ENCODE results near the gene KDM4B. TPM values are rescaled to one million over a fixed set of nuclear protein-coding genes. Genes with fewer than 3 reads are reported as not detected.

The KDM4B gene
- total and polyA plus RNA-seq, 10 of the 15 experiments (the other 5 are each of a cell fraction or from before 2014, with no cell fraction given), result 0.47 to 49.6 (median 16.2) TPM

GRCh38 chr19:5016781-5017180 is 47.9 kb downstream of the KDM4B start:
- ChIA-PET SMC1A (ENCODE audit: uncharacterized antibody, unreplicated experiment) (no interaction called here), RAD21 (ENCODE audit: unreplicated experiment) (no interaction called here), POLR2A (no interaction called here), CTCF (interaction anchor here (1.2 to 1.4 kb wide), 2 partner anchors 11 to 16 kb away, joined by 3 to 4 read pairs; no protein-coding TSS in a partner anchor)
- Histone ChIP-seq H3K4me2 (ENCODE audit: control insufficient read depth, insufficient read depth) (no peak overlapping the region), H3K79me2 (ENCODE audit: control insufficient read depth, insufficient read depth, low read length) (peaks cover 5% of the 10 kb centered on the region), H4K20me1 (ENCODE audit: control insufficient read depth, insufficient read depth) (no peaks in the 10 kb centered on the region), H3K9ac (ENCODE audit: control insufficient read depth, insufficient read depth, low read length) (no peak overlapping the region), H3K36me3 (ENCODE audit: control insufficient read depth in 2 of 2, insufficient read depth in 2 of 2, low read length in 1 of 2) (peaks cover 10 to 17% of the 10 kb centered on the region in 2 experiments; a peak in 3 of 4 replicates), H3K27ac (ENCODE audit: control insufficient read depth, insufficient read depth) (no peak overlapping the region), H2AFZ (ENCODE audit: control insufficient read depth, low read depth, low read length) (no peak overlapping the region), H3K4me1 (ENCODE audit: control insufficient read depth, insufficient read depth, low read length) (no peaks in the 10 kb centered on the region), H3K27me3 (replicated peaks in 1 of 2; ENCODE audit: control insufficient read depth in 2 of 2, insufficient read depth in 2 of 2, low read length in 1 of 2) (no peaks in the 10 kb centered on the region), H3K9me3 (replicated peaks; ENCODE audit: control insufficient read depth, insufficient read depth, low read length) (no peaks in the 10 kb centered on the region; the same call in 2 of the 3 replicates), H3K4me3 (no peak overlapping the region)
- BruUV-seq (replicated peaks), result no TSS peak
- ATAC-seq (no peak), DNase-seq (ENCODE audit: low read depth, low spot score) (no peak), FAIRE-seq (no peak)
- 85% methylated on average over 14 of the region's 14 CpGs for WGBS (ENCODE audit: insufficient coverage, insufficient replicate concordance, low lambda C conversion rate, missing lambda C conversion rate)
- intact Hi-C loops (cut with micrococcal nuclease; ENCODE audit: unreplicated experiment) (no loop called here), in situ Hi-C loops (cut with MboI) (no loop called here)
- TF ChIP-seq, protein P1, sequence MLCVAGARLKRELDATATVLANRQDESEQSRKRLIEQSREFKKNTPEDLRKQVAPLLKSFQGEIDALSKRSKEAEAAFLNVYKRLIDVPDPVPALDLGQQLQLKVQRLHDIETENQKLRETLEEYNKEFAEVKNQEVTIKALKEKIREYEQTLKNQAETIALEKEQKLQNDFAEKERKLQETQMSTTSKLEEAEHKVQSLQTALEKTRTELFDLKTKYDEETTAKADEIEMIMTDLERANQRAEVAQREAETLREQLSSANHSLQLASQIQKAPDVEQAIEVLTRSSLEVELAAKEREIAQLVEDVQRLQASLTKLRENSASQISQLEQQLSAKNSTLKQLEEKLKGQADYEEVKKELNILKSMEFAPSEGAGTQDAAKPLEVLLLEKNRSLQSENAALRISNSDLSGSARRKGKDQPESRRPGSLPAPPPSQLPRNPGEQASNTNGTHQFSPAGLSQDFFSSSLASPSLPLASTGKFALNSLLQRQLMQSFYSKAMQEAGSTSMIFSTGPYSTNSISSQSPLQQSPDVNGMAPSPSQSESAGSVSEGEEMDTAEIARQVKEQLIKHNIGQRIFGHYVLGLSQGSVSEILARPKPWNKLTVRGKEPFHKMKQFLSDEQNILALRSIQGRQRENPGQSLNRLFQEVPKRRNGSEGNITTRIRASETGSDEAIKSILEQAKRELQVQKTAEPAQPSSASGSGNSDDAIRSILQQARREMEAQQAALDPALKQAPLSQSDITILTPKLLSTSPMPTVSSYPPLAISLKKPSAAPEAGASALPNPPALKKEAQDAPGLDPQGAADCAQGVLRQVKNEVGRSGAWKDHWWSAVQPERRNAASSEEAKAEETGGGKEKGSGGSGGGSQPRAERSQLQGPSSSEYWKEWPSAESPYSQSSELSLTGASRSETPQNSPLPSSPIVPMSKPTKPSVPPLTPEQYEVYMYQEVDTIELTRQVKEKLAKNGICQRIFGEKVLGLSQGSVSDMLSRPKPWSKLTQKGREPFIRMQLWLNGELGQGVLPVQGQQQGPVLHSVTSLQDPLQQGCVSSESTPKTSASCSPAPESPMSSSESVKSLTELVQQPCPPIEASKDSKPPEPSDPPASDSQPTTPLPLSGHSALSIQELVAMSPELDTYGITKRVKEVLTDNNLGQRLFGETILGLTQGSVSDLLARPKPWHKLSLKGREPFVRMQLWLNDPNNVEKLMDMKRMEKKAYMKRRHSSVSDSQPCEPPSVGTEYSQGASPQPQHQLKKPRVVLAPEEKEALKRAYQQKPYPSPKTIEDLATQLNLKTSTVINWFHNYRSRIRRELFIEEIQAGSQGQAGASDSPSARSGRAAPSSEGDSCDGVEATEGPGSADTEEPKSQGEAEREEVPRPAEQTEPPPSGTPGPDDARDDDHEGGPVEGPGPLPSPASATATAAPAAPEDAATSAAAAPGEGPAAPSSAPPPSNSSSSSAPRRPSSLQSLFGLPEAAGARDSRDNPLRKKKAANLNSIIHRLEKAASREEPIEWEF (IDR thresholded peaks at IDR 0.05; ENCODE audit: insufficient replicate concordance, low read depth, low read length), result no peak
- TF ChIP-seq ZBED1 (IDR thresholded peaks at IDR 0.05; ENCODE audit: borderline replicate concordance) (no peak), POU2F2 (IDR thresholded peaks at IDR 0.05; ENCODE audit: borderline replicate concordance, low read depth, low read length) (no peak), HCFC1 (IDR thresholded peaks at IDR 0.05; ENCODE audit: low read length) (no peak), IRF4 (IDR thresholded peaks at IDR 0.05; ENCODE audit: low read depth, low read length) (no peak), CTCF (IDR thresholded peaks at IDR 0.05 in 2 of 3, conservative IDR thresholded peaks at IDR 0.05 in 1 of 3; ENCODE audit: control insufficient read depth in 2 of 3, extremely low read depth in 1 of 3, insufficient read depth in 1 of 3, low read depth in 3 of 3, low read length in 3 of 3) (no peak), CBX3 (IDR thresholded peaks at IDR 0.05; ENCODE audit: borderline replicate concordance, low read depth) (no peak), RB1 (IDR thresholded peaks at IDR 0.05; ENCODE audit: borderline replicate concordance) (no peak), FOXM1 (IDR thresholded peaks at IDR 0.05; ENCODE audit: low read depth, low read length) (no peak), GATAD2B (conservative IDR thresholded peaks at IDR 0.05; ENCODE audit: low read depth) (no peak)
- TF ChIP-seq, protein P2, sequence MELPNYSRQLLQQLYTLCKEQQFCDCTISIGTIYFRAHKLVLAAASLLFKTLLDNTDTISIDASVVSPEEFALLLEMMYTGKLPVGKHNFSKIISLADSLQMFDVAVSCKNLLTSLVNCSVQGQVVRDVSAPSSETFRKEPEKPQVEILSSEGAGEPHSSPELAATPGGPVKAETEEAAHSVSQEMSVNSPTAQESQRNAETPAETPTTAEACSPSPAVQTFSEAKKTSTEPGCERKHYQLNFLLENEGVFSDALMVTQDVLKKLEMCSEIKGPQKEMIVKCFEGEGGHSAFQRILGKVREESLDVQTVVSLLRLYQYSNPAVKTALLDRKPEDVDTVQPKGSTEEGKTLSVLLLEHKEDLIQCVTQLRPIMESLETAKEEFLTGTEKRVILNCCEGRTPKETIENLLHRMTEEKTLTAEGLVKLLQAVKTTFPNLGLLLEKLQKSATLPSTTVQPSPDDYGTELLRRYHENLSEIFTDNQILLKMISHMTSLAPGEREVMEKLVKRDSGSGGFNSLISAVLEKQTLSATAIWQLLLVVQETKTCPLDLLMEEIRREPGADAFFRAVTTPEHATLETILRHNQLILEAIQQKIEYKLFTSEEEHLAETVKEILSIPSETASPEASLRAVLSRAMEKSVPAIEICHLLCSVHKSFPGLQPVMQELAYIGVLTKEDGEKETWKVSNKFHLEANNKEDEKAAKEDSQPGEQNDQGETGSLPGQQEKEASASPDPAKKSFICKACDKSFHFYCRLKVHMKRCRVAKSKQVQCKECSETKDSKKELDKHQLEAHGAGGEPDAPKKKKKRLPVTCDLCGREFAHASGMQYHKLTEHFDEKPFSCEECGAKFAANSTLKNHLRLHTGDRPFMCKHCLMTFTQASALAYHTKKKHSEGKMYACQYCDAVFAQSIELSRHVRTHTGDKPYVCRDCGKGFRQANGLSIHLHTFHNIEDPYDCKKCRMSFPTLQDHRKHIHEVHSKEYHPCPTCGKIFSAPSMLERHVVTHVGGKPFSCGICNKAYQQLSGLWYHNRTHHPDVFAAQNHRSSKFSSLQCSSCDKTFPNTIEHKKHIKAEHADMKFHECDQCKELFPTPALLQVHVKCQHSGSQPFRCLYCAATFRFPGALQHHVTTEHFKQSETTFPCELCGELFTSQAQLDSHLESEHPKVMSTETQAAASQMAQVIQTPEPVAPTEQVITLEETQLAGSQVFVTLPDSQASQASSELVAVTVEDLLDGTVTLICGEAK (IDR thresholded peaks at IDR 0.05; ENCODE audit: borderline replicate concordance), result no peak

Measured in GM12878 (cell line).